SK-N-SH (cell line): Measurements from ENCODE around the gene FZD1.

Source experiments
- CHD2 ChIP-seq: fragments of 150-350 bp; IDR thresholded peaks from 2 replicates; pipeline ENCODE4 v1.6.1; 2018; ENCODE audit warnings: low read length; ENCODE audit not compliant: partially characterized antibody
- CTCF ChIP-seq: fragments of 200-600 bp; sonication (generic); IDR thresholded peaks from 2 replicates; pipeline ENCODE4 v1.6.1; 2017; ENCODE audit warnings: antibody characterized with exemption, mild to moderate bottlenecking, moderate library complexity
- EP300 ChIP-seq, 2 experiments: IDR thresholded peaks; 2 replicates each; pipeline versions ENCODE4 v1.4.0 to v1.6.1; 2012; ENCODE audit warnings: borderline replicate concordance in 1 of 2, low read depth in 1 of 2, low read length in 1 of 2
- EZH2phosphoT487 ChIP-seq: fragments of 200-600 bp; sonication (generic); IDR thresholded peaks from 2 replicates; pipeline ENCODE4 v1.6.1; 2017; ENCODE audit warnings: low read depth, mixed run types, mild to moderate bottlenecking, antibody characterized with exemption, moderate library complexity, borderline replicate concordance
- FOXM1 ChIP-seq: IDR thresholded peaks from 2 replicates; pipeline ENCODE4 v1.4.0; 2012; ENCODE audit warnings: low read depth, mild to moderate bottlenecking
- GABPA ChIP-seq: IDR thresholded peaks from 2 replicates; pipeline ENCODE4 v1.4.0; 2012; ENCODE audit warnings: low read depth, mild to moderate bottlenecking
- IRF3 ChIP-seq: fragments of 150-350 bp; IDR thresholded peaks from 2 replicates; pipeline ENCODE4 v1.6.1; 2016; ENCODE audit warnings: mild to moderate bottlenecking, low read depth, low read length
- JUND ChIP-seq: IDR thresholded peaks from 2 replicates; pipeline ENCODE4 v1.4.0; 2012
- MAX ChIP-seq: IDR thresholded peaks from 2 replicates; pipeline ENCODE4 v1.4.0; 2012; ENCODE audit warnings: low read depth
- MEF2A ChIP-seq: IDR thresholded peaks from 2 replicates; pipeline ENCODE4 v1.4.0; 2012; ENCODE audit warnings: low read depth, borderline replicate concordance
- NFIC ChIP-seq: IDR thresholded peaks from 2 replicates; pipeline ENCODE4 v1.4.0; 2012; ENCODE audit warnings: borderline replicate concordance
- USF2 ChIP-seq: fragments of 150-350 bp; IDR thresholded peaks from 2 replicates; pipeline ENCODE4 v1.6.1; 2017; ENCODE audit warnings: antibody characterized with exemption, low read length, low read depth, borderline replicate concordance

- TF ChIP-seq FOXM1: no peak
- TF ChIP-seq IRF3: no peak
- TF ChIP-seq JUND: no peak
- TF ChIP-seq CTCF: no peak
- TF ChIP-seq MAX: no peak
- TF ChIP-seq CHD2: no peak
- no peak for TF ChIP-seq NFIC
- no peak for TF ChIP-seq GABPA
- TF ChIP-seq USF2: no peak
- TF ChIP-seq EP300 (IDR thresholded peaks at IDR 0.05; ENCODE audit: borderline replicate concordance in 1 of 2, low read depth in 1 of 2, low read length in 1 of 2): no peak
- no peak for TF ChIP-seq EZH2phosphoT487
- no peak for TF ChIP-seq MEF2A
Measured at GRCh38 chr7:91248996-91249395, 15.2 kb upstream of the FZD1 start.
